A673 (cell line): ENCODE data around the gene DAPK2. TPM values are rescaled to one million over a fixed set of nuclear protein-coding genes. Genes with fewer than 3 reads are reported as not detected.
A peak's percentile ranks its signal among the peaks of the same experiment; 100 is the strongest.

Experiments used
- BruUV-seq: library from RNA; stranded (reverse); fragments of 400-500 nt; replicated peaks from 2 replicates; lab custom pipeline; 2021; lab: Mats Ljungman, UMichigan
- CTCF ChIA-PET: fragments of 300-600 bp; sonication (Branson Sonifier 250); formaldehyde crosslinking; loops from one replicate; lab custom pipeline; 2022; ENCODE audit warnings: antibody characterized with exemption; lab: Charles Lee
- POLR2A ChIA-PET: fragments of 300-600 bp; sonication (Branson Sonifier 250); formaldehyde crosslinking; loops from one replicate; lab custom pipeline; 2022; ENCODE audit warnings: antibody characterized with exemption; ENCODE audit not compliant: low non-redundant PET; lab: Charles Lee
- DNase-seq: peaks from one replicate; pipeline ENCODE4 v3.0.0-alpha.2; 2015; ENCODE audit warnings: low spot score
- H3K27ac ChIP-seq: fragments of 200-600 bp; sonication (generic); 2 replicates; pipeline ENCODE4 v1.5.1; 2016; ENCODE audit warnings: mixed run types, low read depth, mild to moderate bottlenecking, mixed read lengths, antibody characterized with exemption, low read length; ENCODE audit not compliant: poor library complexity, severe bottlenecking
- H3K27me3 ChIP-seq: fragments of 200-600 bp; sonication (generic); replicated peaks from 2 replicates; pipeline ENCODE4 v1.6.1; 2017; ENCODE audit warnings: mixed run types, low read depth, mild to moderate bottlenecking, mixed read lengths, antibody characterized with exemption, low read length; ENCODE audit not compliant: insufficient read depth, poor library complexity
- H3K36me3 ChIP-seq: fragments of 200-600 bp; sonication (generic); 2 replicates; pipeline ENCODE4 v1.6.1; 2016; ENCODE audit warnings: mixed run types, mild to moderate bottlenecking, mixed read lengths, antibody characterized with exemption, low read length; ENCODE audit not compliant: insufficient read depth, poor library complexity, severe bottlenecking
- H3K4me1 ChIP-seq: fragments of 200-600 bp; sonication (generic); 2 replicates; pipeline ENCODE4 v1.6.1; 2017; ENCODE audit warnings: mixed run types, mild to moderate bottlenecking, mixed read lengths, antibody characterized with exemption, low read length; ENCODE audit not compliant: insufficient read depth, poor library complexity, severe bottlenecking
- H3K4me3 ChIP-seq: fragments of 200-600 bp; sonication (generic); 2 replicates; pipeline ENCODE4 v1.5.1; 2016; ENCODE audit warnings: low read depth, mixed run types, mild to moderate bottlenecking, mixed read lengths, low read length; ENCODE audit not compliant: poor library complexity, severe bottlenecking
- H3K9me3 ChIP-seq: fragments of 200-600 bp; sonication (generic); 2 replicates; pipeline ENCODE4 v1.6.1; 2016; ENCODE audit warnings: mixed run types, low read depth, mild to moderate bottlenecking, mixed read lengths, antibody characterized with exemption, low read length; ENCODE audit not compliant: poor library complexity, severe bottlenecking
- CTCF ChIP-seq: fragments of 300-800, 200-600 bp; sonication (generic); conservative IDR thresholded peaks from 2 replicates; pipeline ENCODE4 v1.5.1; 2017; ENCODE audit warnings: low read depth, mild to moderate bottlenecking, antibody characterized with exemption, low read length, moderate library complexity, mixed read lengths
- EZH2 ChIP-seq: fragments of 200-600 bp; sonication (generic); IDR thresholded peaks from 2 replicates; pipeline ENCODE4 v1.6.1; 2017; ENCODE audit warnings: borderline replicate concordance, low read depth, mild to moderate bottlenecking, mixed read lengths, antibody characterized with exemption, low read length; ENCODE audit not compliant: poor library complexity, severe bottlenecking
- intact Hi-C: fragments of 100-400 bp; cut with micrococcal nuclease; formaldehyde crosslinking; loops from one replicate; pipeline ENCODE4 v1.10.0; 2022; ENCODE audit not compliant: unreplicated experiment
- total RNA-seq: library from RNA; stranded (reverse); gene quantifications from 2 replicates; pipeline ENCODE4 v1.2.3, GENCODE V29; 2021

The DAPK2 gene
- total RNA-seq, 1 experiment from 2014 or later, result 19.2 TPM

GRCh38 chr15:64093627-64094417, 47.5 kb upstream of the DAPK2 start, which contains the start of gene CIAO2A:
Gene CIAO2A, minus strand, starts transcription at chr15:64093838. Its CDS starts 70 bp downstream, at chr15:64093768.
- POLR2A ChIA-PET, result interaction anchor here (0.6 to 0.7 kb wide), 3 partner anchors 13 to 58 kb away, joined by 3 to 19 read pairs (median 9); partner anchors contain the start of gene SNX22
- BruUV-seq, result no TSS peak
- Histone ChIP-seq H3K27me3 (no peaks in the 10 kb centered on the region), H3K36me3 (peaks cover 10% of the 10 kb centered on the region), H3K4me3 (peak within 1 kb of the TSS; percentile 71), H3K27ac (peak within 1 kb of the TSS; percentile 82), H3K9me3 (no peaks in the 10 kb centered on the region), H3K4me1 (peaks cover 43% of the 10 kb centered on the region)
- DNase-seq, result peak; percentile 99
- intact Hi-C loops, result loop anchor here (2.0 kb wide), 1 partner anchor 59 kb away; no protein-coding TSS in a partner anchor
- CTCF ChIA-PET, result interaction anchor here (0.6 to 1.0 kb wide), 4 partner anchors 27 to 484 kb away, joined by 3 to 7 read pairs (median 6); partner anchors contain the start of gene DAPK2
- TF ChIP-seq EZH2 (no peak), CTCF (no peak)

GRCh38 chr15:64092864-64093626, 46.8 kb upstream of the DAPK2 start:
- H3K4me1 ChIP-seq, result peaks cover 36% of the 10 kb centered on the region
- DNase-seq, result peak; percentile 67
- no peaks in the 10 kb centered on the region for H3K9me3 ChIP-seq
- ChIA-PET POLR2A (no interaction called here), CTCF (interaction anchor here (0.6 to 1.0 kb wide), 4 partner anchors 26 to 483 kb away, joined by 3 to 7 read pairs (median 6); partner anchors contain the start of gene DAPK2)
- H3K36me3 ChIP-seq, result peaks cover 17% of the 10 kb centered on the region
- H3K27me3 ChIP-seq, result no peaks in the 10 kb centered on the region
- peak overlapping the region; percentile 82 for H3K27ac ChIP-seq
- peak overlapping the region; percentile 71 for H3K4me3 ChIP-seq
- intact Hi-C loops, result no loop called here
- TSS peak; percentile 75 for BruUV-seq
- TF ChIP-seq EZH2 (no peak), CTCF (no peak)

GRCh38 chr15:64092075-64092820, 46.0 kb upstream of the DAPK2 start:
- CTCF ChIA-PET, result no interaction called here
- Histone ChIP-seq H3K36me3 (peaks cover 25% of the 10 kb centered on the region), H3K27me3 (no peaks in the 10 kb centered on the region), H3K4me3 (peak overlapping the region; percentile 71), H3K4me1 (peaks cover 29% of the 10 kb centered on the region), H3K9me3 (no peaks in the 10 kb centered on the region), H3K27ac (peak overlapping the region; percentile 82)
- no TSS peak for BruUV-seq
- DNase-seq, result no peak
- intact Hi-C loops, result no loop called here
- TF ChIP-seq CTCF (0 out of 2 replicates have a peak, but pooled peaks have one; percentile 17), EZH2 (no peak)
- POLR2A ChIA-PET, result no interaction called here
